Measurements from ENCODE around the gene NUDT15.

Gene NUDT15

GRCh38 chr13:48081739-48082138 is 44.2 kb downstream of the NUDT15 start:
- Histone ChIP-seq H3K4me1 (ENCODE audit: low read depth, poor library complexity, severe bottlenecking) (peaks cover 23% of the 10 kb centered on the region), H3K79me2 (ENCODE audit: insufficient read depth, low read depth) (no peaks in the 10 kb centered on the region), H3K27me3 (ENCODE audit: insufficient read depth, low read depth) (no peaks in the 10 kb centered on the region), H3K9ac (no peak overlapping the region), H4K20me1 (ENCODE audit: insufficient read depth) (0 out of 2 replicates have a peak, but pooled peaks cover 8% of the 10 kb centered on the region), H3K4me3 (IDR thresholded peaks at IDR 0.05; ENCODE audit: insufficient read depth, low read depth, low read length) (no peak overlapping the region), H3K4me2 (no peak overlapping the region), H3K36me3 (ENCODE audit: insufficient read depth) (no peaks in the 10 kb centered on the region), H2AFZ (ENCODE audit: low read depth) (no peak overlapping the region), H3K27ac (no peak overlapping the region)
- TF ChIP-seq CTCF (conservative IDR thresholded peaks at IDR 0.05; ENCODE audit: low read depth, low read length), result no peak

- no peaks in the 10 kb centered on the region for H3K4me1 ChIP-seq (ENCODE audit: low read depth, poor library complexity, severe bottlenecking)
- H3K9ac ChIP-seq, result no peak overlapping the region
- H3K27ac ChIP-seq, result no peak overlapping the region
- H3K27me3 ChIP-seq (ENCODE audit: insufficient read depth, low read depth), result no peaks in the 10 kb centered on the region
- H2AFZ ChIP-seq (ENCODE audit: low read depth), result no peak overlapping the region
- H3K36me3 ChIP-seq (ENCODE audit: insufficient read depth), result no peaks in the 10 kb centered on the region
- no peak overlapping the region for H3K4me3 ChIP-seq (IDR thresholded peaks at IDR 0.05; ENCODE audit: insufficient read depth, low read depth, low read length)
- no peaks in the 10 kb centered on the region for H4K20me1 ChIP-seq (ENCODE audit: insufficient read depth)
- no peak for TF ChIP-seq CTCF (conservative IDR thresholded peaks at IDR 0.05; ENCODE audit: low read depth, low read length)
- H3K79me2 ChIP-seq (ENCODE audit: insufficient read depth, low read depth), result peaks cover 27% of the 10 kb centered on the region
- H3K4me2 ChIP-seq, result no peak overlapping the region
These were observed 48.7 kb downstream of the NUDT15 start for GRCh38 chr13:48086272-48086671.

- Histone ChIP-seq H3K4me3 (IDR thresholded peaks at IDR 0.05; ENCODE audit: insufficient read depth, low read depth, low read length) (no peak overlapping the region), H3K79me2 (ENCODE audit: insufficient read depth, low read depth) (peaks cover 55% of the 10 kb centered on the region), H3K4me1 (ENCODE audit: low read depth, poor library complexity, severe bottlenecking) (peaks cover 8% of the 10 kb centered on the region), H2AFZ (ENCODE audit: low read depth) (no peak overlapping the region), H4K20me1 (ENCODE audit: insufficient read depth) (no peaks in the 10 kb centered on the region), H3K4me2 (peak overlapping the region; percentile 88), H3K36me3 (ENCODE audit: insufficient read depth) (no peaks in the 10 kb centered on the region), H3K27ac (no peak overlapping the region), H3K27me3 (ENCODE audit: insufficient read depth, low read depth) (no peaks in the 10 kb centered on the region), H3K9ac (no peak overlapping the region)
- TF ChIP-seq CTCF (conservative IDR thresholded peaks at IDR 0.05; ENCODE audit: low read depth, low read length), result no peak
These were observed 56.1 kb downstream of the NUDT15 start for GRCh38 chr13:48093588-48093987.

- TF ChIP-seq CTCF (conservative IDR thresholded peaks at IDR 0.05; ENCODE audit: low read depth, low read length), result no peak
- Histone ChIP-seq H2AFZ (ENCODE audit: low read depth) (peak overlapping the region; percentile 44; the same call in 1 of the 2 replicates), H3K9ac (peak overlapping the region; percentile 88), H3K27me3 (ENCODE audit: insufficient read depth, low read depth) (no peaks in the 10 kb centered on the region), H3K4me3 (IDR thresholded peaks at IDR 0.05; ENCODE audit: insufficient read depth, low read depth, low read length) (no peak overlapping the region), H4K20me1 (ENCODE audit: insufficient read depth) (no peaks in the 10 kb centered on the region), H3K4me1 (ENCODE audit: low read depth, poor library complexity, severe bottlenecking) (peaks cover 8% of the 10 kb centered on the region), H3K36me3 (ENCODE audit: insufficient read depth) (no peaks in the 10 kb centered on the region), H3K79me2 (ENCODE audit: insufficient read depth, low read depth) (peaks cover 48% of the 10 kb centered on the region), H3K4me2 (peak overlapping the region; percentile 88), H3K27ac (peak overlapping the region; percentile 54)
These were observed 56.9 kb downstream of the NUDT15 start for GRCh38 chr13:48094404-48094780.

Data from KMS-11 (cell line).